Activated effector memory CD4-positive, alpha-beta T cell treated with anti-CD3 and anti-CD28 coated beads, Interleukin-2, amount 50 U/mL, for 16 hours (primary cell): ENCODE data around the gene PRDX1.
A peak's percentile ranks its signal among the peaks of the same experiment; 100 is the strongest.
"Not testable (repeated sequence)": the region's sequence is repeated elsewhere in the genome, so short reads cannot be mapped to it uniquely, and the experiment has no call there.

Source experiments
- DNase-seq: peaks from one replicate; pipeline ENCODE4 v3.0.0-alpha.2; 2020

Gene PRDX1

GRCh38 chr1:45501505-45501859, 20.2 kb downstream of the PRDX1 start:
- no peak for DNase-seq

DNA sequence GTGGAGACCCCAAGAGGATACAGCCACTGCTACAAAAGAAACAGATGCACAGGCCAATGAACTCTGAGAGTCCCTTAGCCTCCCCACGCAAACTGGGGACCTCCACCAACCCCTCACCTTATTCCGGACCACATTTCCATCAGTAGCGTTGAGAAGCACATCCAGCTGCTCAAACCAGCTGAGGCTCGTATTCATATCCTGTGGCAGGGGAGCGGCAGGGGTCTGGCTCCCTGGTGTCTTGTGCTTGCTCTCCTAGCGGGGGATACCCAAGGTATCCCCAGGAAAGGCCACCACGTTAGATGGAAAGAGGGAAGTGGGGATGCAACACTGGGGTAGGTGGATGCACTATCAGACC, 22.3 kb downstream of the PRDX1 start:
- DNase-seq = peak; percentile 65

GRCh38 chr1:45498279-45498678, 23.4 kb downstream of the PRDX1 start:
- DNase-seq = no peak

GRCh38 chr1:45493116-45493697, 28.5 kb downstream of the PRDX1 start:
- DNase-seq = peak; percentile 78

- DNase-seq = no peak
Observed at GRCh38 chr1:45492691-45493090, 29.0 kb downstream of the PRDX1 start.

DNA sequence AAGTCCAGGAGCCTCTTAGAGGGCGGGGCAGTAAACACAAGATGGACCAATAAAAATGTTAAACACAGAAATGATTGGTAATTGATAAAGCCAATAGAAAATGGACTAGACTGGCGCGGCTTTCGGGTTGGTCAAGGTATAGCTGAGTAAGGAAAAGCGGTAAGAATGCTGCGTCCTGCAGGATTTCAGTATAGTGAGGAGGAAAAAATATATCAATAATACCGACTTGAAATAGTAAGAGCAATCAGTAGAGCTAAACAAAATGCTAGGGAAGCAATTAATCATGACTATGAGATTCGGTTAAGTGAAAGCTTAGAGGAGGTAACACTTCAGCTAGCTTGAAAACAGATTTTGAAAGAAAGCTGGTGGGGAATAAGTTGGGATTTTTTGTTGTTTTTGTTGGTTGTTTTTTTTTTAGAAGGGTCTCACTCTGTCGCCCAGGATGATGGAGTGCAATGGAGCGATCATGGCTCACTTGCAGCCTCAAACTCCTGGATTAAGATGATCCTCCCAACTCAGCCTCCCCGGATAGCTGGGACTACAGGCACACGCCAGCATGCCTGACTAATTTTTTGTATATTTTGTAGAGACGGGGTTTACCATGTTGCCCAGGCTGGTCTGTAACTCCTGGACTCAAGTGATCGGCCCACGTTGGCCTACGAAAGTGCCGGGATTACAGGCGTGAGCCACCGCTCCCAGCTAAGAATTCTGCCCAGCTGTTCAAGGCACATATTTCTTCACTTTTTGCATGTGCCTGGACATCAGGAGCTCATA, 30.0 kb downstream of the PRDX1 start:
- DNase-seq = no peak

DNA sequence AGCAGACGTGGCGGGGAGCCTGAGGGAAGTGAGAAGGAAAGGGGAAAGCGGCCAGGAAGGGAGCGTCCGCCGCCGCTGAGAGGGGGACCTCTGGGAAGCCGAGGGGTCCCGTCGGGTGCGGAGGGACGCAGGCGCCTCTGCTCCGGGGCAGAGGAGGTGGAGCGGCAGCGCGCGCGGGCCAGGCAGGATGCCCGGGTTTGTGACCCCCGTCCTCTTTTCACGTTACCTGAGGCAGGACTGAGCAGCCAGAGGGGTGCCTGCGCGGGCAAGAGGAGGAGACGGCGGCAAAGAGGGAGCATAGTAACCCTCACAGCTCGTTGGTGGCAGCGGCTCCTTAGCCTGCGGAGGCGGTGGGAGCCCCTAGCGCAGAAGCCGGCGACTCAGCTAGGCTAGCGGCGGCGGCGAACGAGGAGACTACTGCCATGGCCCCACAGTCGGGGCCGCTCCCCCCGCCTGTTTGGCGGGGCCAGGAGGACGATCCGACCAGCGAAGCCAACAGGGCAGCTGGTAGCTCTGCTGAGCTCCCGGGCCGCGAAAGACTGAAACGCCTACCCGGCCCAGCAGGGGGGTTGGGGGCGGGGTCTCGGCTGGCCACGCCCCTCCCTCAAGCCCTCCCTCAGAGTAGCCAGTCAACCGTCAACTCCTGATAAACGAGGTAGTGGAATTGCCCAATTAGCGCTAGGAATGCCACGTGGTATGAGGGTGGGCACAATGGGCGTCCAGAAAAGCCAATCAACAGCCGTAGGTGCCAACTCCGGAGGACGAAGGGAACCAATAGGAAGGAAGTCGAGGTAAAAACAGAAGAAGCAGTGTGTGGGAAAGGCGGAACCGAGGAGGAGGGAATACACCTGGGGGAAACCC, 30.8 kb downstream of the PRDX1 start, which contains the start of gene TESK2:
Gene TESK2 (minus strand): TSS at position 538 of the 861 bp plus-strand sequence. CDS start 33,378 bp downstream, outside the sequence.
- peak; percentile 98 for DNase-seq

GRCh38 chr1:45490121-45490625, 31.5 kb downstream of the PRDX1 start:
- no peak for DNase-seq

DNA sequence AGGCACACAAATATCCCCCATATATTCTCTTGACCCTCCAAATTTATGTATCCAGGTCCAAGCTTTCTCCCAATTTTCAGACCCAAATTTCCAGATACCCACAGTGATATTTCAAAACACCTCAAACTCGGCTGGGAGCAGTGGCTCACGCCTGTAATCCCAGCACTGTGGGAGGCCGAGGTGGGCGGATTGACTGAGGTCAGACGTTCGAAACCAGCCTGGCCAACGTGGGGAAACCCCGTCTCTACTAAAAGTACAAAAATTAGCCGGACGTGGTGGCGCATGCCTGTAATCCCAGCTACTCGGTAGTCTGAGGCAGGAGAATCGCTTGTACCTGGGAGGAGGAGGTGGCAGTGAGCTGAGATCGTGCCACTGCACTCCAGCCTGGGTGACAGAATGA, 32.3 kb downstream of the PRDX1 start:
- DNase-seq = peak; percentile 83

DNA sequence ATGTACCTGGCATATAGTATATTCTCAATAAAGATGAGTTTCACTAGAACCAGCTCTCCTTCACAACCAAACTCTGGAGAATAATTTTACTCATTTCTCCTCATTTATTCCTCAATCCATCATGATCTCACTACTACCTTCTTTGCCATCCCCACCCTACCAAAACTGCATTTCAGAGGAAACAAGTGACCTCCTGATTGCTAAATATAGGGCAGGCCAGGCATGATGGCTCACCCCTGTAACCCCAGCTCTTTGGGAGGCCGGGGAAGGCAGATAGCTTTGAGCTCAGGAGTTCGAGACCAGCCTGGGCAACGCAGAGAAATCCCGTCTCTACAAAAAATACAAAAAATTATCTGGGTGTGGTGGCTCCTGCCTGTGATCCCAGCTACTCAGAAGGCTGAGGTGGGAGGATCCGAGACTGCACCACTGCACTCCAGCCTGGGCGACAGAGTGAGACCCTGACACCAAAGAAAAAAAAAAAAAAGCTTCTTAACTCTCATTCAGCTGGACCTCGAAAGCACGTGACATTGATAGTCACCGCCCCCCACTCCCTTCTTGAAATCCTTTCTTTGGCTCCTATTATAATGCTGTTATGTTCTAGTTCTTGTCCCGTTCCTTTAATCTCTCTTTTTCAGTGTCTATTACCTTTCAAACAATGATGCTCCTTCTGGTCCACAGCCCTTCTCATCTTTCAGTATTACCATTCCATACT, 32.9 kb downstream of the PRDX1 start:
- no peak for DNase-seq

- DNase-seq = no peak
Observed at GRCh38 chr1:45485949-45486348, 35.7 kb downstream of the PRDX1 start.

DNA sequence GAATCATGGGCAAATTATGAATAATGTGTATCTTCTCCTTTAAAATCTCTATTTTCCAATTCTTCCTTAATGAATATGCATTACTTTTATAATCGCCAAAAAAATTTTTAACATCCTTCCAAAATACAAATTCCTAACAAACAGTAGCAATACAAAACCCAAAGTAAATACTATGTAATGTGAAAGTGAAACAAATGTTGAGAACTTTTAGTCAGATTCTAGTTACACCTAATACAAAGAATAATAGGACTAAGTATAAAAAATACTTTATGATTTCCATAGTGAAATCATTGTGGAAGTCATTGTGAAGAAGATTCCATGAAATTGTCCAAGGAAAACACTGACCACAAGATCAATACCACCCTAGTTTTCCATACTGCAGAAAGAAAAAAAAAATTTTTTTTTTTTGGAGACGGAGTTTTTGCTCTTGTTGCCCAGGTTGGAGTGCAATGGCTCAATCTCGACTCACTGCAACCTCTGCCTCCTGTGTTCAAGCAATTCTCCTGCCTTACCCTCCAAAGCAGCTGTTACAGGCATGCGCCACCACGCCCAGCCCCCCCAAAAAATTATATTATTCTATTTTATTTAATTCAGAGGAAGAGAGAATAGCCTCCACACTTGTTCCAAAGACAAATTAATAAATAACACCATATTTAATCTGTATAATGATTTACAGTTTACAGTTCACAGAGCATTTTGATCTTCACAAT, 42.5 kb downstream of the PRDX1 start:
- no peak for DNase-seq

DNA sequence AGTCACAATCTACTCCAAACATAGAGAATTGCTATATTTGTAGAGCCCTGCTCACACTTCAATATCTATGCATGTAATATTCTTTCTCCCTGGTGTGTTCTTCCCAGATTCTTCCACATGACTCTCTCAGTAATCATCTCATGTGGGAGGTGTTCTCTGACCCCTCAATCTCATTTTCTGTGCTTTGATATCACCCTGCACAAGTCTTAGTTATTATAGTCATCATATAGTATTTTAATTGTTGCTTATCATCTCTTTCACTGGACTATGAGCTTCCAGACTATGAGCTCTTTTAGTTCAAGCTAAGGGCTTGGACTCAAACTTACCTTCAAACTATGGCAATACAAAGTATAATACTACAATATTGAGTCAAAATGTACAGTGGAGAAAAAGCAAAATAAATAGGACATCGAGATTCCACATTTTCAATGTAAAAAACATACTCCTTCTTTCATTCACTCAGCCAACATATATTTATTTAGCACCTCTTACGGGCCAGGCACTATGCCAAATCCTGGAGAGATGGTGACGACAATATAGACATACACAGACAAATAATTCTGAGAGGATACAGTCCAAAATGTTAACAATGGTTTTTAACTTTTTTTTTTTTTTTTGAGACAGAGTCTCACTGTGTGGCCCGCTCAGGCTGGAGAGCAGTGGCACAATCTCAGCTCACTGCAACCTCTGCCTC, 43.4 kb downstream of the PRDX1 start:
- DNase-seq = no peak

DNA sequence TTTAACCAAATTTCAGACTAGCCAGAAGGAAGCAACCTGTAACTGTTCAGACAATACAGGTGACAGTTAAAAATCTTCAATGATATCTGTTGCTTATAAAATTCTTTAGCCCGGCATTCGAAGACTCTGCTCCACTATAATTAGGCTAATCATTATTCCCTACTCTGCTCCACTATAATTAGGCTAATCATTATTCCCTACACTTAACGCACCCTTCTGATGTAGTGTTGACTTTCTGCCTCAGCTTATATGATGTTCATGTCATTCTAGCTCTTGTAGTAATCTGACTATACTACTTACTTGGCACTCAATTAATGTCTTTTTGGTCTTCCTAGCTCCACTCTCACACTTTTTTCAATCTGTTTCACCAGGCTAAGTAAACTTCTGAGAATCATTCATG, 44.0 kb downstream of the PRDX1 start:
- DNase-seq = no peak

DNA sequence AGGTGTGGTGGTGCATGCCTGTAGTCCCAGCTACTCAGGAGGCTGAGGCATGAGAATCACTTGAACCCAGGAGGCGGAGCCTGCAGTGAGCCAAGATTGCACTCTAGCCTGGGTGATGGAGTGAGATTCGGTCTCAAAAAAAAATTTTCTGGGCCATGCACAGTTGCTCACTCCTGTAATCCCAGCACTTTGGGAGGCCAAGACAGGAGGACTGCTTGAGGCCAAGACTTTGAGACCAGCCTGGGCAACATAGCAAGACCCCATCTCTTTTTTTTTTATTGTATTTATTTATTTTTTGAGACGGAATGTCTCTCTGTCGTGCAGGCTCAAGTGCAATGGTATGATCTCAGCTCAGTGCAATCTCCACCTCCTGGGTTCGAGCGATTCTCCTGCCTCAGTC, 47.5 kb downstream of the PRDX1 start:
- not testable (repeated sequence) for DNase-seq

- DNase-seq = no peak
Observed at GRCh38 chr1:45473302-45473701, 48.4 kb downstream of the PRDX1 start.

DNA sequence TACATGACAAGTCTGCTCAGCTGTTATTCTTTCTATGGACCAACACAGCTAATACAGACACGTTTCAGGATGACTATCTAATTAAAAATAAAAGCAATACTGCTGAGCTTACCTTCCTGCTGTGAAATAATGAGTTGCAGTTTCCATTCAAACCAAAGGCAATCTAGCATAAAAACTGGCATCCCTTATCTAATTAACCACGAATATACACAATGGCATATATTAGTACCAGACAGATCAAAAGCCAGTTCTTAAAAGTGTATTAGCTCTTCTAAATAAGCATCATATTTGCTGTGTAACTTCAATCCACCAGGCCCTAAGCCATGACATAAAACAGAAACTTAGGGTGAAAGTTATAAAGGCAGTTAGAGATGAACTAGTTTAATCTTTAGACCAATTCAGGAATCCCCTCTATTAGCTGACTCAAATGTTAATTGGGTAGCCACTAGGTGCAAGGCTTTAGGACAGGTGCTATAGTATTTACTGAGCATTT, 51.3 kb downstream of the PRDX1 start:
- no peak for DNase-seq

DNA sequence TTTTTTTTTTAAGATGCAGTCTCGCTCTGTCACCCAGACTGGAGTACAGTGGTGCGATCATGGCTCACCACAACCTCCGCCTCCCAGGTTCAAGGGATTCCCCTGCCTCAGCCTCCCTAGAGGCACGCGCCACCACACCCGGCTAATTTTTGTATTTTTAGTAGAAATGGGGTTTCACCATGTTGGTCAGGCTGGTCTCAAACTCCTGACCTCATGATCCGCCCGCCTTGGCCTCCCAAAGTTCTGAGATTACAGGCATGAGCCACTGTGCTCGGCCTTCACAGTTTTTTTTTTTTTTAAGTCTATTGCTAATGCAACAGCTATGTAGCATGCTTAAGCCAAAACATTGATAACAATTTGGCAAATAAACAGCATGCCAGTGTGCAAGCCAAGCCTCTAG, 54.3 kb downstream of the PRDX1 start:
- DNase-seq = not testable (repeated sequence)

DNA sequence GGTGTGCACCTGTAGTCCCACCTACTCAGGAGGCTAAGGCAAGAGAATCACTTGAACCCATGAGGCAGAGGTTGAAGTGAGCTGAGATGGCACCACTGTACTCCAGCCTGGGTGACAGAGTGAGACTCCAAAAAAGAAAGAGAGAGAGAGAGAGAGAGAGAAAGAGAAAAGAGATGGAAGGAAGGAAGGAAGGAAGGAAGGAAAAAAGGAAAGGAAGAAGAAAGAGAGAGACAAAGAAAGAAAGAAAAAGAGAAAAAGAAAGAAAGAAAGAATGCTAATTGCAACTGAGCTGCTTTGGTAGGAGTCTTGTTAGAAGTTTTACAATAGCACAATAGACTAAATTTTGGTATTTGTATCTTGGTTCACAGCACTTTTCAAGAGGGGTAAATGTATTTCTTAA, 56.4 kb downstream of the PRDX1 start:
- no peak for DNase-seq
